Hepatocyte (in vitro differentiated cells): Measurements from ENCODE around the gene PDK2. TPM values are rescaled to one million over a fixed set of nuclear protein-coding genes. Genes with fewer than 3 reads are reported as not detected.

Experiments used
- DNase-seq: peaks from one replicate; pipeline ENCODE4 v3.0.0-alpha.2; 2016; ENCODE audit warnings: low spot score
- H2AFZ ChIP-seq: fragments of 200-600 bp; sonication (generic); 2 replicates; pipeline ENCODE4 v1.6.0; 2016; ENCODE audit warnings: antibody characterized with exemption, mild to moderate bottlenecking
- H3K27ac ChIP-seq: fragments of 200-600 bp; sonication (generic); 2 replicates; pipeline ENCODE4 v1.5.1; 2016; ENCODE audit warnings: mild to moderate bottlenecking
- H3K27me3 ChIP-seq: fragments of 200-600 bp; sonication (generic); 2 replicates; pipeline ENCODE4 v1.6.1; 2016
- H3K36me3 ChIP-seq: fragments of 200-600 bp; sonication (generic); replicated peaks from 2 replicates; pipeline ENCODE4 v1.5.1; 2016; ENCODE audit warnings: low read depth; ENCODE audit not compliant: insufficient read depth
- H3K4me1 ChIP-seq: fragments of 200-600 bp; sonication (generic); 2 replicates; pipeline ENCODE4 v1.5.1; 2016; ENCODE audit warnings: mild to moderate bottlenecking, moderate library complexity; ENCODE audit not compliant: insufficient read depth
- H3K4me2 ChIP-seq: fragments of 200-600 bp; sonication (generic); 2 replicates; pipeline ENCODE4 v1.6.0; 2016
- H3K4me3 ChIP-seq: fragments of 200-600 bp; sonication (generic); 2 replicates; pipeline ENCODE4 v1.5.1; 2016; ENCODE audit warnings: mild to moderate bottlenecking
- H3K79me2 ChIP-seq: fragments of 200-600 bp; sonication (generic); 2 replicates; pipeline ENCODE4 v1.6.0; 2017; ENCODE audit warnings: mild to moderate bottlenecking
- H3K9me2 ChIP-seq: fragments of 200-600 bp; sonication (generic); replicated peaks from 2 replicates; pipeline ENCODE4 v1.6.0; 2017; ENCODE audit warnings: mild to moderate bottlenecking; ENCODE audit not compliant: insufficient read depth
- H3K9me3 ChIP-seq: fragments of 200-600 bp; sonication (generic); 2 replicates; pipeline ENCODE4 v1.5.1; 2016; ENCODE audit warnings: low read depth, mild to moderate bottlenecking
- H4K20me1 ChIP-seq: fragments of 200-600 bp; sonication (generic); 2 replicates; pipeline ENCODE4 v1.6.0; 2016; ENCODE audit warnings: mild to moderate bottlenecking; ENCODE audit not compliant: insufficient read depth, poor library complexity, severe bottlenecking
- EZH2 ChIP-seq: fragments of 200-600 bp; sonication (generic); IDR thresholded peaks from 2 replicates; pipeline ENCODE4 v1.6.1; 2016; ENCODE audit warnings: antibody characterized with exemption, mild to moderate bottlenecking, borderline replicate concordance
- EZH2phosphoT487 ChIP-seq: fragments of 200-600 bp; sonication (generic); IDR thresholded peaks from one replicate; pipeline ENCODE4 v1.6.1; 2018; ENCODE audit warnings: antibody characterized with exemption, mild to moderate bottlenecking, low read depth, moderate library complexity; ENCODE audit not compliant: unreplicated experiment, severe bottlenecking
- WGBS: methylation state at CpG from one replicate; pipeline ENCODE4 v1.1.6; 2016; ENCODE audit warnings: low lambda C conversion rate; ENCODE audit errors: missing lambda C conversion rate; 5-methylcytosine and 5-hydroxymethylcytosine counted together
- polyA plus RNA-seq: library from polyadenylated mRNA; unstranded; fragments of >200 nt; fragmentation: Nextera tagmentation; extraction: Ambion mirVana; gene quantifications from 2 replicates; pipeline ENCODE4 v1.2.1, GENCODE V29; 2016
- total RNA-seq: library from RNA; depleted of rRNA; stranded (reverse); fragments of >200 nt; gene quantifications from 2 replicates; pipeline ENCODE4 v1.2.3, GENCODE V29; 2014
- TF ChIP-seq, protein P1 (sequence below): fragments of 200-600 bp; sonication (generic); IDR thresholded peaks from 2 replicates; pipeline ENCODE4 v1.5.1; 2016; ENCODE audit warnings: antibody characterized with exemption, mild to moderate bottlenecking; ENCODE audit not compliant: poor library complexity

Gene PDK2
- total and polyA plus RNA-seq, 2 experiments from 2014 or later: 42.7 to 56.9 TPM

DNA sequence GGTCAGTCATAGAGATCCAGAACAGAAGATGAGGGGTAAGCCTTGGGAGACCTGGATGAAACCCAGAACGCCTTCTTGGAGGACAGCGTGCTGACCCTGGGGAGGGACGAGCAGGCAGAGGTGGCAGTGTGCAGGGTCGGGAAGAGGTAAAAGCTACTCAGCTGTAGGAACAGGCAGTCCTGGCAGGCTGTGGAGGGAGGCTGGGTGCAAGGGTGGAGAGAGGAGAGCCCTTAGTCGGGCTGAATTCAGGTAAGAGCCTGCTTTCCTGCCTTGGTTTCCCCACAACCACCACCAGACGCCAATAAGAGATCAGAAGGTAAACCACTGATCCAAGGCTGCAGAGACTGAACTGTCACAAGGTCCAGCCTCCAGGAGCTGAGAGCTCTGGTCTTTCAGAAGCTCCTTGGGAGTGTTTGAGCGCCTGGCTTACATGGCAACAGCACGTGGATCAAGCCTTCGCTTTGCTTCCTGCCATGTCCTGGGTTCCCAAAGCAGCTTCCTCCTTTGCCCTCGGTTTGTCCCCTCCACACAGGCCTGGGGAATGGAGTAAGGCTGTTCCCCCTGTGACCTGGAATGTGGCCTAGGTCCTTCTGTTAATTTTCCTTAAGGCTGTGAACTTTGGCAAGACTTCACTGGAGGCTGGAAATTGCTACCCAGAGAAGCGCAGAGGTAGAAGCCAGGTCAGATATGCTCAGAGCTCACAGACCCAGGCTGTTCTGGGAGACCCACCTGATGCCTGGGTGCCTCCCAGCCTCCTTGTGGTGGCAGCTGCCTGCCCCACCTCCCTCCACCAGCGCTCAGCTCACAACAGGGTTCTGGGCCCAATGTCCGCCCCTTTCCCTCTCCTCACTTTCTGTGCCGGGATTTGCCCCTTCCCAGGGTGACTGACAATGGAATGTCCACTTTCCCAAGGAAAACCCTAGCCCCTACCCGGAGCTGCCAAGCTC, 3.9 kb upstream of the PDK2 start:
- 76% methylated on average over 15 of the region's 15 CpGs for WGBS
- peaks cover 5% of the 10 kb centered on the region for H3K4me1 ChIP-seq
- H3K4me2 ChIP-seq: no peak overlapping the region
- H4K20me1 ChIP-seq: no peaks in the 10 kb centered on the region
- no peaks in the 10 kb centered on the region for H3K9me3 ChIP-seq
- no peak overlapping the region for H2AFZ ChIP-seq
- H3K9me2 ChIP-seq: no peaks in the 10 kb centered on the region
- H3K36me3 ChIP-seq: no peaks in the 10 kb centered on the region
- TF ChIP-seq EZH2 (no peak), EZH2phosphoT487 (no peak)
- TF ChIP-seq, protein P1, sequence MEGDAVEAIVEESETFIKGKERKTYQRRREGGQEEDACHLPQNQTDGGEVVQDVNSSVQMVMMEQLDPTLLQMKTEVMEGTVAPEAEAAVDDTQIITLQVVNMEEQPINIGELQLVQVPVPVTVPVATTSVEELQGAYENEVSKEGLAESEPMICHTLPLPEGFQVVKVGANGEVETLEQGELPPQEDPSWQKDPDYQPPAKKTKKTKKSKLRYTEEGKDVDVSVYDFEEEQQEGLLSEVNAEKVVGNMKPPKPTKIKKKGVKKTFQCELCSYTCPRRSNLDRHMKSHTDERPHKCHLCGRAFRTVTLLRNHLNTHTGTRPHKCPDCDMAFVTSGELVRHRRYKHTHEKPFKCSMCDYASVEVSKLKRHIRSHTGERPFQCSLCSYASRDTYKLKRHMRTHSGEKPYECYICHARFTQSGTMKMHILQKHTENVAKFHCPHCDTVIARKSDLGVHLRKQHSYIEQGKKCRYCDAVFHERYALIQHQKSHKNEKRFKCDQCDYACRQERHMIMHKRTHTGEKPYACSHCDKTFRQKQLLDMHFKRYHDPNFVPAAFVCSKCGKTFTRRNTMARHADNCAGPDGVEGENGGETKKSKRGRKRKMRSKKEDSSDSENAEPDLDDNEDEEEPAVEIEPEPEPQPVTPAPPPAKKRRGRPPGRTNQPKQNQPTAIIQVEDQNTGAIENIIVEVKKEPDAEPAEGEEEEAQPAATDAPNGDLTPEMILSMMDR: no peak
- H3K79me2 ChIP-seq: peaks cover 10% of the 10 kb centered on the region
- no peak overlapping the region for H3K4me3 ChIP-seq
- DNase-seq: no peak
- H3K27me3 ChIP-seq: no peaks in the 10 kb centered on the region
- H3K27ac ChIP-seq: no peak overlapping the region

DNA sequence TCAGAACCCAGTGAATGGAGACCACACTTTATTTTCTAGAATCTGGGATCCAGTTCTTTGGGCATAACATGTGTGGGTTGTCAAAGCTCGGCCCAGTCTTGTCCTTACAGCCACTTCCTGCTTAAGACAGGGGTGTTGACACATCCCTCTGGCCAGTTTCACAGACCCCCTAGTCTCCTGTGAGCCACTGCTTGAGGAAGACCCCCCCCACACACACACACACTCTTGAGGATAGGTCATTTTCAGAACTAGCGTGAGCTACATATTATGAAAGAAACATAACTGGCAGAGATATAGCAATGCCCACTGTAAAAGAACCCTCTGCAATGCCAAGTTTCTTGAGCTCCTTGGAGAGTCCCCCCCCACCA, 3.2 kb upstream of the PDK2 start:
- 77% methylated on average over 2 of the region's 2 CpGs for WGBS
- H3K4me2 ChIP-seq: no peak overlapping the region
- peaks cover 14% of the 10 kb centered on the region for H3K79me2 ChIP-seq
- H3K4me1 ChIP-seq: peaks cover 9% of the 10 kb centered on the region
- no peak for DNase-seq
- H4K20me1 ChIP-seq: no peaks in the 10 kb centered on the region
- no peaks in the 10 kb centered on the region for H3K27me3 ChIP-seq
- TF ChIP-seq, protein P1: no peak
- no peak for TF ChIP-seq EZH2
- no peak for TF ChIP-seq EZH2phosphoT487
- no peaks in the 10 kb centered on the region for H3K36me3 ChIP-seq
- no peaks in the 10 kb centered on the region for H3K9me2 ChIP-seq
- no peak overlapping the region for H3K4me3 ChIP-seq
- H3K27ac ChIP-seq: no peak overlapping the region
- H2AFZ ChIP-seq: no peak overlapping the region
- H3K9me3 ChIP-seq: no peaks in the 10 kb centered on the region

DNA sequence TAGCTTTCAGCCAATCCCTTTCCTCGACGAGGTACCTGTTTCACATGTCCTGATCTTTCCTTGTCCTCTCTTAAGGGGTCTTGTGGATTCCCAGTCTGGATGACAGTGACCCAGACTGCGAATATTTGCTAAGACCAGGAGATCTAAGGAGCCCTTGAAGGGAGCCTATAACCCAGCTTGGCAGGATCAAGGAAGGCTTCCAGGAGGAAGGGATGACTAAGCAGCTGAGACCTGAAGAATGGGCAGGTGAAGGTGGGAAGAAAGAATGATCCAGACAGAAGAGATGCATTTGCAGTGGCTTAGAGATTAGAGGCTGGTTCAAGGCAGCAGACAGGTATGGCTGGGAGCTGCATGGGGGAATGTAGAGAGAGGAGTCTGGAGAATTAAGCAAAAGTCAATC, 1.9 kb upstream of the PDK2 start:
- no peak overlapping the region for H3K4me2 ChIP-seq
- no peak for DNase-seq
- no peak for TF ChIP-seq EZH2
- TF ChIP-seq, protein P1: no peak
- TF ChIP-seq EZH2phosphoT487: no peak
- no peaks in the 10 kb centered on the region for H3K9me2 ChIP-seq
- peaks cover 14% of the 10 kb centered on the region for H3K79me2 ChIP-seq
- H3K4me3 ChIP-seq: no peak overlapping the region
- WGBS: 89% methylated on average over 3 of the region's 3 CpGs
- H2AFZ ChIP-seq: no peak overlapping the region
- H4K20me1 ChIP-seq: no peaks in the 10 kb centered on the region
- H3K9me3 ChIP-seq: no peaks in the 10 kb centered on the region
- peaks cover 9% of the 10 kb centered on the region for H3K4me1 ChIP-seq
- no peaks in the 10 kb centered on the region for H3K27me3 ChIP-seq
- H3K36me3 ChIP-seq: no peaks in the 10 kb centered on the region
- H3K27ac ChIP-seq: no peak overlapping the region
